DMS53 treated with DMSO at 0.1 percent for 48 hours (cell line): ENCODE results near the gene DNAJC30.
"Not testable (repeated sequence)": the region's sequence is repeated elsewhere in the genome, so short reads cannot be mapped to it uniquely, and the experiment has no call there.

ENCODE experiments used
- DNase-seq: peaks from one replicate; lab custom pipeline; 2025; ENCODE audit not compliant: unreplicated experiment; lab: John Stamatoyannopoulos, UW

DNAJC30 gene

DNA sequence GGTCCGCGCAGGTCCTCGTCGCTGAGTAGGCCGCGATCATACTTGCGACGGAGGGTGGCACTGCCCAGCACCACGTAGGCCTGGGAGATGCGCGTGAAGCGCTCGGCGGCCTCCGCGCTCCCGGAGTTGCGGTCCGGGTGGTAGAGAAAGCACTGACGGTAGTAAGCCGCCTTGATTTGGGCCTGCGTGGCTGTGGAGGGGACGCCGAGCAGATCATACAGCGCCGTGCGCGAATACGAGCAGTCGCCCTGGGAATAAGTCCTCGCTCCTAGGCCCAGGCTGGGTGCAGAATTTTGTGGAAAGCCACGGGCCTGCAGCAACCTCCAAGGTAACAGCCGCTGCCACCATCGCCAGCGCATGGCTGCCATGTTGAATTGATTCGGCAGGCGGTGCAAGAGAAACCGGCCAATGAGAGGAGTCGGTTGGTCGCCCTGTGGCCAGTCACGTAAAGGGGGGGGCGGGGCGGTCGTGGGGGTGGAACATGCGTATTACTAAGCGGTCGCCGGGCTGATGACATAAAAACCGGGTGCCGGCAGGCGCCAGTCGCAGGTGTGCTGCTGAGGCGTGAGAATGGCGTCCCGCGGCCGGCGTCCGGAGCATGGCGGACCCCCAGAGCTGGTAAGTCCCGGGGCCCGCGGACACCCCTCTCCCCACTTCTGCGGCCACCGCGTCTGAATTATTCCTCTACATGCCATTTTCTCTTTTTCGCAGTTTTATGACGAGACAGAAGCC lies at the start of gene DNAJC30, which contains the start of gene BUD23:
DNAJC30 (minus strand) TSS at position 398 of the 732 bp plus-strand sequence; CDS start at position 368, 30 bp downstream.
BUD23 (plus strand) TSS at position 542 of the 732 bp plus-strand sequence; CDS start at position 571, 29 bp downstream.
- DNase-seq, result peak; percentile 93

GRCh38 chr7:73732397-73732796 lies 49.1 kb upstream of the DNAJC30 start:
- DNase-seq, result no peak

- DNase-seq, result no peak
These were observed 47.2 kb upstream of the DNAJC30 start for GRCh38 chr7:73730485-73730884.

DNA sequence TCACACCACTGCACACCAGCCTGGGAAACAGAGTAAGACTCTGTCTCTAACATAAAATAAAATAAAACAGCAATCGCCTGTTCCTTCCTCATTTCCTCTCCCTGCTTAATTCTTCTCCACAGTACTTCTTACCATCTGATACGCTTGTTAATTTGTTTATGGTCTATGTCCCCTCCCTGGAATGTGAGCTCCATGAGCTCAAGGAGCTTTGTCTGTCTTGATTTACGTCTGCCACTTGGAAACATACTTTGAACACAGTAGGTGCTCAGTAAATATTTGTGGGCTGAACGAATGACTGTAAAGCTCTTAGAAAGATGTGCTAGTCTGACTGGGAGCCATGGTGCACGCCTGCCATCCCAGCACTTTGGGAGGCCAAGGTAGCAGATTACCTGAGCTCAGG lies 45.3 kb upstream of the DNAJC30 start:
- no peak for DNase-seq

GRCh38 chr7:73727952-73728351 lies 44.7 kb upstream of the DNAJC30 start:
- no peak for DNase-seq

- no peak for DNase-seq
These were observed 42.8 kb upstream of the DNAJC30 start for GRCh38 chr7:73726083-73726466.

- no peak for DNase-seq
These were observed 40.6 kb upstream of the DNAJC30 start for GRCh38 chr7:73723813-73724212.

DNA sequence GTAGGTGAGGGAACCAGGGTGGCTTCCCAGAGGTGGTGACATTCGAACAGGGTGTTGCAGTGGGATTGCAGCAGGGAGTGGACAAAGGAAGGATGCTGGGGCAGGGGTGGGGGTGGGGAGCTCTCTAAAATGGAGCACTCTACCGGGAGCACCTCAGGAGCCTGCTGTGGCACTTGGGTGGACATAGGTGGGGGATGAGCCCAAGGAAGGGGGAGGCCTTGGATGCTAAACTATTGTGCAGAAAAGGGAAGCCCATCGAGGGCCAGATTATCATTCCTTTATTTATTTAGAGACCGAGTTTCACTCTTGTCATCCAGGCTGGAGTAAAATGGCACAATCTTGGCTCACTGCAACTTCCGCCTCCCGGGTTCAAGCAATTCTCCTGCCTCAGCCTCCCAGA lies 39.5 kb upstream of the DNAJC30 start:
- DNase-seq, result no peak

GRCh38 chr7:73722182-73722581 lies 38.9 kb upstream of the DNAJC30 start:
- not testable (repeated sequence) for DNase-seq

- DNase-seq, result no peak
These were observed 38.1 kb upstream of the DNAJC30 start for GRCh38 chr7:73721377-73721817.

- not testable (repeated sequence) for DNase-seq
These were observed 37.2 kb upstream of the DNAJC30 start for GRCh38 chr7:73720443-73720842.

DNA sequence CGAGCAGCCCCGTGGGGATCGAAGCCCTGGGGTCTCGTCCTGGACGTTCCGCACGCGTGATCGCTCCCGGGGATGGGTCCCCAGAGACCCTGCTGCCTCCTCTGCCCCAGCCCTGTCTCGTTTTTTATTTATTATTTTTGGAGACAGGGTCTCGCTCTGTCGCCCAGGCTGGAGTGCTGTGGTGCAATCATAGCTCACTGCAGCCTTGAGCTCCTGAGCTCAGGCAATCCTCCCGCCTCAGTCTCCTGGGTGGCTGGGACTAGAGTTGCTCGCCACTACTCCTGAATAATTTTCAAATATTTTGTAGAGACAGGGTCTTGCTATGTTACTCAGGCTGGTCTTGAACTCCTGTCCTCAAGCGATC lies 36.5 kb upstream of the DNAJC30 start:
- DNase-seq, result no peak

- peak; percentile 65 for DNase-seq
These were observed 35.9 kb upstream of the DNAJC30 start, which contains the start of gene STX1A for GRCh38 chr7:73718905-73719805. TSS of gene STX1A (minus strand) at chr7:73719669. CDS start at chr7:73719631, 38 bp downstream.

GRCh38 chr7:73718438-73718881 lies 35.2 kb upstream of the DNAJC30 start:
- DNase-seq, result no peak

DNA sequence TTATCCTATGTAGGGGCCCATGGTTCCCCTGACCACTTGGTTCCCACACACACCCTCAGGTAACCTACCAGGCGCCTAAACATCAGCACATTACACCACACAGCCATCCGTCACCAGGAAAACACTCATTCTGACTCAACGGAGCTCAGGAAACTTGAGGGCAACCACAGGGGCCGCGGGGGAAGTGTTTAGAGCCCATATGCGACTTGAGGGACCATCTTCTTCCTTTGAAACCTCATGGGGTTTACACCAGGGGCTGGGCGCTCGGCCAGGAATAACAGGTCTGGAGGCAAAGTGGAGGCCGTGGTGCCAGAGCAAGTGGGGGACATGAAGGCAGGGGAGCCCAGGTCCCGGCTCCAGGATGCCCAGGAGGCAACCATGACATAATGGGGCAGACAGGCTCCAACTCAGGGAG lies 34.7 kb upstream of the DNAJC30 start:
- no peak for DNase-seq

GRCh38 chr7:73717025-73717807 lies 34.0 kb upstream of the DNAJC30 start:
- DNase-seq, result no peak

GRCh38 chr7:73716318-73716890 lies 33.2 kb upstream of the DNAJC30 start:
- DNase-seq, result no peak

DNA sequence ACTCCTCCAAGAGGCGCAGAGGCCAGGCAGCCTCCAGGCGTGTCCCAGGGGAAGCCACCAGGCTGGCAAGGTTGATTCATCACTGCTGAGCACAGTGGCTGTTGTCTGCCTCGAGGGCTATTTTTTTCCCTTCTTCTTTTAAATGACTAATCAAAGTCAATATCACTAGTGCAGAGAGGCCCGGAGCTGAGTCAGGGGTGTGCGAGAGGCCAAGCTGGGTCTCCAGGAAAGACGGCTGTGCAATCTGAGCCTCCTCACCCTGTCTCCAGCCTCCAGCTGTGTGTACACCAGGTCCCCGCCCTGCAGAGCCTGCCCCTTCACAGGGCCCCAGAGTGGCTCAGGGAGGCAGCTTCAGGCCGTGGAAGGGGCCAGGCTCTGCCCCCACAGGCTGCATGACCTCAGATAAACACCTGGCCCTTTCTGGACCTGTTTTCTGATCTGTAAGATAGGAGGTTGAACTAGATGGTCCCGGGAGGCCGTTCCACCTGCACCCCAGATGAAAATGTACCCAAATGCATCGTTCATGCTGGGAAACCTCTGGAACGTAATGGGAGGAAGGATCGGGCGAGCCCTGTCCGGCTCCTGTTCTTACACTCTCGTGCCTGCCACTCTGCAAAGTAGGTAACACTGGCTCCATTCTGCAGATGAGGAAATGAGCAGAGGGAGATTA lies 32.5 kb upstream of the DNAJC30 start:
- DNase-seq, result peak; percentile 99

- DNase-seq, result not testable (repeated sequence)
These were observed 30.1 kb upstream of the DNAJC30 start for GRCh38 chr7:73713319-73713718.

GRCh38 chr7:73712773-73713172 lies 29.5 kb upstream of the DNAJC30 start:
- DNase-seq, result no peak
